C4-2B (cell line): Measurements from ENCODE around the gene KRTAP4-8.
"Not testable (repeated sequence)": the region's sequence is repeated elsewhere in the genome, so short reads cannot be mapped to it uniquely, and the experiment has no call there.

Experiments
- H3K27ac ChIP-seq: fragments of 450-650 bp; 2 replicates; pipeline ENCODE4 v1.5.1; 2017
- CTCF ChIP-seq: fragments of 450-650 bp; conservative IDR thresholded peaks from 2 replicates; pipeline ENCODE4 v1.5.1; 2017; ENCODE audit warnings: mild to moderate bottlenecking
- ZFX ChIP-seq: fragments of 450-650 bp; IDR thresholded peaks from 2 replicates; pipeline ENCODE4 v1.6.1; 2017

KRTAP4-8 gene

GRCh38 chr17:41098042-41098441 lies at the start of gene KRTAP4-8:
Gene KRTAP4-8, minus strand, starts transcription at chr17:41098142. Its CDS starts 58 bp downstream, at chr17:41098084.
- H3K27ac ChIP-seq: no peak within 1 kb of the TSS

DNA sequence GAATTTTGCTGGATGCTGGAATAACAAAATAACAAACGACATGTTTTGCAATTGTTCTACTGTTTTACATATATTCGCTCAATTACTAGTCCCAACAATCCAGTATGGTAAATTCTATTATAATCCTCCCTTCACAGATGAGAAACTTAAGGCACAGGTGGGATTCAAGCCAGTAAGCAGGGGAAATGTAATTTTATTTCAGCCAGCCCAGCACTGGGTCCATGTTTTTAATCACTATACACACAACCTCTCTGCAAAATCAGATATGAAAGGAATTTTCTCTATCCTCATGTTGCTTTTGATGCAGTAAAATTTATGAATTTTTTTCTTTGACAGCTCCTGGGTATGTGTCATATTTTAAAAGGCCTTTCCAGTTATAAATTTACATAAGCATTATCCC lies 47.3 kb upstream of the KRTAP4-8 start:
- H3K27ac ChIP-seq: no peak overlapping the region
- TF ChIP-seq ZFX (no peak), CTCF (no peak)

More at GRCh38 chr17:41098042-41098441, at the start of gene KRTAP4-8:
- TF ChIP-seq ZFX (no peak), CTCF (no peak)

- no peak for TF ChIP-seq CTCF
These were observed 46.9 kb upstream of the KRTAP4-8 start for GRCh38 chr17:41144846-41145245.

DNA sequence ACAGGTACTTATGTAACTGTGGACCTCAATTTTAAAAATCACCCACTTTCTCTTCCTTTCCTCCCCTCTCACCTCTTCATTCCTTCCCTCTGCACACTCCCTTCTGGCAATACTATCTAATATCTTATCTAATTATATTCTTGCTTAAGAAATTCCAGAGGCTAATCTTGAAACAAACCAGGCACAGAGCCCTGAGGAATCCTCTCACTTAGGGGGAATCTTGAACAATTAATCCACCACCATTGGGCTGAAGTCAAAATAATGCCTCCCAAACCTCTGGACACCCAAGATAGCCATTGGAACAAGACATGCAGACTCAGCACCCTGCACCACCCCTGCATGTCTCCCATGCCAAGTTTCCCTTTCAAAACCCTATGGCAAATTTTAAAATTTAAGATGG lies 43.4 kb upstream of the KRTAP4-8 start:
- H3K27ac ChIP-seq: no peak overlapping the region
- no peak for TF ChIP-seq ZFX
- no peak for TF ChIP-seq CTCF

More at GRCh38 chr17:41144846-41145245, 46.9 kb upstream of the KRTAP4-8 start:
- H3K27ac ChIP-seq: no peak overlapping the region

DNA sequence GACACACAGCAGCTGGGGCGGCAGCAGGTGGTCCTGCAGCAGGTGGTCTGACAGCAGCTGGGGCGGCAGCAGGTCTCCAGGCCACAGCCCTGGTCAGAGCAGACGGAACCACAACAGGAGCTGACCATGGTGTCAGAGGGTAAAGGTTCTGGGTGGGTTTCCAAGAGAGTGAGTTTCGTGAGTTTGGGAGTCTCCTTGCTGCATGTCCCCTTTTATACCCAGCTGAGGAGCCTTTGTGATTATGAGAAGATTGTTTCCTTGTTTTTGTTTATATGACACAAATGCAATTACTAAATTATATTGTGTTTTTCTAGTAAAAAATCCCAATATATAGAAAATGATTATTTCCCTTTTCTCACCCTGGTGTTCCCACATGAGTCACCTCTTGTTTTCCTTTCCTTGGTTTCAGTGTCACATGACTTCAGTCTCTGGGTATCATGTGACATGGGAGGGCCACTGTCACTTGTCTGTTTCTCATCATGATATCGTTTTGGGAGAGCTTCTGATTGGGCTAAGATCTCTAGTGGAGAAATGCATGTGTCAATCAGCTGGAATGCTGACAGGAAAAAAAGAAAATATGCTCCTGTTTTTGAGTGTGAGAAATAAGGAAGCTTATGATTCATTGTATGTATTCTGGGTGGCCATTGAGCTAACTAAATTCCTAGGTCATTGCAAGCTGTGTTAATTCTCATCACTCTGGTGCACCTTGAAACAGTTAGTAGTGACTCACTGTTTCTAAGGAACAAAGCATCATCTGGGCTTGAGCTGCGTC lies 42.6 kb upstream of the KRTAP4-8 start, which contains the start of gene KRTAP4-6:
Gene KRTAP4-6, minus strand, starts transcription at position 185 of the 772 bp plus-strand sequence. Its CDS starts 57 bp downstream, at position 128.
- H3K27ac ChIP-seq: no peak within 1 kb of the TSS

DNA sequence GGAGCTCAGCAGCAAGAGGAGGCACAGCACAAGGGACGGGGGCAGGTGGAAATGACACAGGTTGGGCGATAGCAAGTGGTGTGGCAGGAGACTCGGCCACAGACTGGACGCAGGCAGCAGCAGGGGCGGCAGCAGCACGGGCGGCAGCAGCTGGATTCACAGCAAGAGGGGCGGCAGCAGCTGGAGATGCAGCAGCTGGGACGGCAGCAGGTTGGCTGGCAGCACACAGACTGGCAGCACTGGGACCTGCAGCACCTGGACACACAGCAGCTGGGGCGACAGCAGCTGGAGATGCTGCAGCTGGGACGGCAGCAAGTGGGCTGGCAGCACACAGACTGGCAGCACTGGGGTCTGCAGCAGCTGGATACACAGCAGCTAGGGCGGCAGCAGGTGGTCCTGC lies 41.9 kb upstream of the KRTAP4-8 start:
- not testable (repeated sequence) for H3K27ac ChIP-seq

More for the DNA sequence above, 42.6 kb upstream of the KRTAP4-8 start, which contains the start of gene KRTAP4-6:
- TF ChIP-seq CTCF (no peak), ZFX (no peak)

DNA sequence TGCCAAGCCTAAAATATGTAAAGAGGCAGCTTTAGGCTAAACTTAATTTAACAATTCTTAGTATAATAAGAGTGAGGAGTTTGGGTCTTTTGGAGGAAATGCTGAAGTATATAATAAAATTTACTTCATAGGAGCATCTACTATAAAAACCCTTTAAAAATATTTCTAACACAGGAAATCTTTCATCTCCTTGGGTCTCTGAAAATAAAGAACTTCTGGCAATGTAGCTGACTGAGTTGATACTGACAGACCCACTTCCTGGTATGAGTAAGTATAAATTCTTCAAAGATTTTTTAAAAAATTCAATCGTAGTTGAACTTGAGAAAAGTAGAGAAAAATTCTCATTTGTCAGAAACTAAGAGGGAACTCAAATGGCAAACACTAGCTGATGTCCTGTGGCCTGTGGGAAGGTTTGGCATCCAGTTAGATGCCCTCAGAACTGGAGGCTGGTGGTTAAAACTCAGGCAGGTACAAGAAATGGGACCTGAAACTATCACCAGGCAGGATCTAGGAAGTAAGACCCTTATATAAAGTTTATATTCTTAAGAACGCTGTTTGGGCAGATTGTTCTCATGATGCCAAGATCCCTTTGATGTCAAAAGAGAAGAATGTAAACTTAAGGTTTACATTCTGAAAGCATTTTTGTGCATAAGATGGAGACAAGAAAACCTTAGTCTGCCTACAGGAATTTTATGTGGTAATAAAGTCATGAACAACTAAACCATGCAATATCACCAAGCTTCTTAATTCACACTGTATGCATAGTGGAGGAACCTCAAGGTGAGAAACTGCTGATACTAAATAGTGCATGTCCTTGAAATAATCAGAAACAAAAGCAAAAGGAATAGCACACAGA lies 36.2 kb upstream of the KRTAP4-8 start:
- TF ChIP-seq CTCF: no peak
- no peak for TF ChIP-seq ZFX
- no peak overlapping the region for H3K27ac ChIP-seq
